Stimulated activated naive B cell treated with anti-CD40 and anti-IgM and Interleukin-4, amounts not matched to agents 10 μg/mL and 1 μg/mL and 100 μg/mL, for 72 hours (primary cell): ENCODE results near the gene WIPF1.

ENCODE experiments used
- ATAC-seq, 2 donors: fragments of 150-1000 bp; cut with Tn5 transposase; replicated peaks; 2 replicates each; pipeline ENCODE4 v1.10.0; 2021; ENCODE audit warnings: moderate library complexity in 1 of 2
- DNase-seq: peaks from one replicate; pipeline ENCODE4 v3.0.0; 2021
- H3K27ac Mint-ChIP-seq: one replicate; pipeline ENCODE4 v1.8.0; 2022; ENCODE audit warnings: mild to moderate bottlenecking, mixed read lengths
- H3K27me3 Mint-ChIP-seq, 2 donors: one replicate each; pipeline ENCODE4 v1.8.0; 2022; ENCODE audit warnings: mixed read lengths in 2 of 2
- H3K36me3 Mint-ChIP-seq, 2 donors: one replicate each; pipeline ENCODE4 v1.8.0; 2022; ENCODE audit warnings: mixed read lengths in 2 of 2, mild to moderate bottlenecking in 1 of 2
- H3K4me1 Mint-ChIP-seq, 2 donors: one replicate each; pipeline ENCODE4 v1.8.0; 2022; ENCODE audit warnings: mixed read lengths in 2 of 2, mild to moderate bottlenecking in 1 of 2
- H3K4me3 Mint-ChIP-seq, 2 donors: one replicate each; pipeline ENCODE4 v1.8.0; 2022; ENCODE audit warnings: mild to moderate bottlenecking in 2 of 2, mixed read lengths in 2 of 2, moderate library complexity in 1 of 2
- H3K9me3 Mint-ChIP-seq, 2 donors: one replicate each; pipeline ENCODE4 v1.8.0; 2022; ENCODE audit warnings: mixed read lengths in 2 of 2, mild to moderate bottlenecking in 1 of 2

Gene WIPF1, protein sequence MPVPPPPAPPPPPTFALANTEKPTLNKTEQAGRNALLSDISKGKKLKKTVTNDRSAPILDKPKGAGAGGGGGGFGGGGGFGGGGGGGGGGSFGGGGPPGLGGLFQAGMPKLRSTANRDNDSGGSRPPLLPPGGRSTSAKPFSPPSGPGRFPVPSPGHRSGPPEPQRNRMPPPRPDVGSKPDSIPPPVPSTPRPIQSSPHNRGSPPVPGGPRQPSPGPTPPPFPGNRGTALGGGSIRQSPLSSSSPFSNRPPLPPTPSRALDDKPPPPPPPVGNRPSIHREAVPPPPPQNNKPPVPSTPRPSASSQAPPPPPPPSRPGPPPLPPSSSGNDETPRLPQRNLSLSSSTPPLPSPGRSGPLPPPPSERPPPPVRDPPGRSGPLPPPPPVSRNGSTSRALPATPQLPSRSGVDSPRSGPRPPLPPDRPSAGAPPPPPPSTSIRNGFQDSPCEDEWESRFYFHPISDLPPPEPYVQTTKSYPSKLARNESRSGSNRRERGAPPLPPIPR

DNA sequence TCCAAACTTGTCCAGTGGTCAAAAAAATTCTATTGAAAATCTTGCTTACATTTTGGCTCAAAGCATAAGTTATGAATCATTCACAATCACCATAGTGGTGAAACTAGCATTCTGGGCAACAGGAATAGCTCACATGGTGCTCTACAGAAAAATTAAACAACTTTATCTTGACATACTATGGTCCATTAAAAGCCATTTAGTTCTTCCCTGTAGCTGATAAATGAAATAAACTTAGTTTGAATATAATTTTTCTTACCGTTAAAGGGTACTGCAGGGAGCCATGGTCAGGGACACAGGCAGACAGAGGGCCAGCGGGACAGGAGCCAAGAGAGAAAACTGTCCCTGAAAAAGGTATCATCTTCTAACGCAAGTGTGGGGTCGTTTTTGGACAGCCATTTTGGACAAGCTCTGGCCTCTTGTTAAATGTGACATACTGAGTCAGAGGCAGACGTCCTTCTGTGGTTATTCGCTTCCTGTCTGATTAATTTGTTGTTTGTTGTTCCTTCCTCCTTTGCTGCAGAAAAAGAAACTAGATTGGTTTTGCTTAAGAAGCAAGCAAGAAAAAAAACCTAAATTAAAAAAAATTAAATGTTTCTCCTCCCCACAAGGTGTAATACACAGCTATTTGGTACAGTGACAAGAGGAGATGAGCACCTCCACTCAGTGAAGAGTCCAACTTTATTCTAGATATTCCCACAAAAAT lies at the start of gene WIPF1:
Gene WIPF1 (minus strand): TSS at position 460 of the 703 bp plus-strand sequence. CDS start 12,231 bp downstream, outside the sequence.
- peak within 1 kb of the TSS; percentile 87 to 89 for H3K4me3 Mint-ChIP-seq
- ATAC-seq, result peak; percentile 55 to 58
- DNase-seq, result peak; percentile 61
- H3K27ac Mint-ChIP-seq, result peak within 1 kb of the TSS; percentile 98
- peaks cover 51 to 74% of the 10 kb centered on the region in 2 donors for H3K36me3 Mint-ChIP-seq
- peaks cover 39 to 71% of the 10 kb centered on the region in 2 donors for H3K4me1 Mint-ChIP-seq
- no peaks in the 10 kb centered on the region for H3K27me3 Mint-ChIP-seq
- peaks cover 3 to 7% of the 10 kb centered on the region in 2 donors for H3K9me3 Mint-ChIP-seq

DNA sequence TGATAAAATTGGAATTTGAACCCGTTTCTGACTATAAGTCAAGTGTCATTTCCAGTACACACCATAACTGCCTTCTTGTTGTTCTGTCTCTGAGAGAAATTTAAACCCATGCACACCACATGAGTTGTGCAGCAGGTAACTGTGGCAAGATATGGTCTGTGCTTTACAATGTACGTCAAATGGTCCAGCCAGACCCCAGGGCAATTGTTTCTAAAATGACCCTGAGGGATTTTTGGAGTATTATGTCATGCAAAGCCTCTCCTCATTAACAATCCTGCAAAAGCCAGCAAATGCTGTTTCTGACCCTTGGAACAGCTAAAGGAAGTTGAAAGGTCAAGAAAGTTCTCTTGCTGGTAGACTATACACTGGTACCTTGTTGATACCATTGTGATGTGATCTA lies 47.7 kb upstream of the WIPF1 start:
- ATAC-seq, result no peak
- Mint-ChIP-seq H3K4me1 (peaks cover 9 to 26% of the 10 kb centered on the region in 2 donors), H3K9me3 (peaks cover 4 to 6% of the 10 kb centered on the region in 2 donors), H3K27me3 (no peaks in the 10 kb centered on the region), H3K4me3 (no peak overlapping the region), H3K27ac (no peak overlapping the region), H3K36me3 (peaks cover 22 to 28% of the 10 kb centered on the region in 2 donors)
- DNase-seq, result no peak

DNA sequence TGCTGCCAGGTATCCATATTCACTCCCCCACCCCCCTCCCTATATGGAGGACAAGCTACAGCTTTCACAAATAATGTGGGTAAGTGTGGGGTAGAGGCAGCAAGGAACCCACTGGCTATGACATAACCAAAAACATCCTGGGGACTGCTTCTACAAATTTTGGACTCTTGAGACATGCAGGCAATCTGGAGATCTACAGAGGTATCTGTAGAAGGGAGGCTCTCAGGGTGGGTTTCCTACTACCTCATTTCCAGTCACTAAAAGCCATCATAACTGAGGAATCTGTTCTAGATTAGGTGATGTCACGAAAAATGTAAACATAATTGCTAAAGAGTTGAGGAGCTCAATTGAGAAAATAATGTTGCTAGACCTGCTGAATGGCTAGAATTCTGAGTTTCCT lies 46.8 kb upstream of the WIPF1 start:
- ATAC-seq, result no peak
- Mint-ChIP-seq H3K4me3 (no peak overlapping the region), H3K27me3 (no peaks in the 10 kb centered on the region), H3K4me1 (peaks cover 3 to 23% of the 10 kb centered on the region in 2 donors), H3K9me3 (peaks cover 1 to 4% of the 10 kb centered on the region in 2 donors), H3K36me3 (peaks cover 15 to 20% of the 10 kb centered on the region in 2 donors), H3K27ac (no peak overlapping the region)
- DNase-seq, result no peak

- Mint-ChIP-seq H3K27me3 (no peaks in the 10 kb centered on the region), H3K9me3 (peaks cover 2 to 4% of the 10 kb centered on the region in 2 donors), H3K27ac (no peak overlapping the region), H3K4me3 (no peak overlapping the region), H3K4me1 (peaks cover 5 to 20% of the 10 kb centered on the region in 2 donors), H3K36me3 (peaks cover 13 to 19% of the 10 kb centered on the region in 2 donors)
- no peak for ATAC-seq
- DNase-seq, result no peak
Measured at GRCh38 chr2:174643356-174643755, 45.8 kb upstream of the WIPF1 start.

DNA sequence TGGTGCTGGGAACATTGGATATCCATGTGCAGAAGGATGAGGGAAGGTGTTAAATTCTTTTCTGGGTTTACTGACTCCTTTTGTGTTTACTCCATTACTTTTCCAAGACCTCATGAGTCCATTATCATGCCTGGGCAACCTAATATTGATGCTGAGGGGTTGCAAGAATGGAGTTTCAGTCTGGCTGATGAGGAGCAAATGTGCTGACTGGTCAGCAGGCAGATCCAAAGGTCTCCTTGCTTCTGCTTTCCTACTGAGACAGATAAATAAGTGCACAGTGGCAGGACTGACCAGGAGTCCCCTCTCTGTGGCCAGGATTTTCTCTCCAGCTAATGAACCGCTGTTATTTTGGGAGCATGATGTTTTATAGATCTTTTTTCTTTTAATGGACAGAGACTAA lies 43.6 kb upstream of the WIPF1 start:
- ATAC-seq, result no peak
- DNase-seq, result no peak
- Mint-ChIP-seq H3K4me1 (peaks cover 8 to 30% of the 10 kb centered on the region in 2 donors), H3K4me3 (no peak overlapping the region), H3K9me3 (peaks cover 2 to 4% of the 10 kb centered on the region in 2 donors), H3K27me3 (no peaks in the 10 kb centered on the region), H3K27ac (no peak overlapping the region), H3K36me3 (peaks cover 4 to 8% of the 10 kb centered on the region in 2 donors)

- peaks cover 27 to 54% of the 10 kb centered on the region in 2 donors for H3K4me1 Mint-ChIP-seq
Measured at GRCh38 chr2:174636987-174637386, 39.4 kb upstream of the WIPF1 start.

GRCh38 chr2:174635776-174636404 lies 38.3 kb upstream of the WIPF1 start:
- Mint-ChIP-seq H3K4me3 (no peak overlapping the region), H3K36me3 (peaks cover 24 to 29% of the 10 kb centered on the region in 2 donors), H3K27ac (peak overlapping the region; percentile 97), H3K9me3 (peaks cover 2 to 4% of the 10 kb centered on the region in 2 donors), H3K4me1 (peaks cover 36 to 65% of the 10 kb centered on the region in 2 donors), H3K27me3 (no peaks in the 10 kb centered on the region)
- DNase-seq (no peak), ATAC-seq (no peak)

More at GRCh38 chr2:174636987-174637386, 39.4 kb upstream of the WIPF1 start:
- DNase-seq, result no peak
- peak overlapping the region; percentile 15 for H3K27ac Mint-ChIP-seq
- H3K27me3 Mint-ChIP-seq, result no peaks in the 10 kb centered on the region
- ATAC-seq, result no peak
- peaks cover 17 to 18% of the 10 kb centered on the region in 2 donors for H3K36me3 Mint-ChIP-seq
- peaks cover 2 to 4% of the 10 kb centered on the region in 2 donors for H3K9me3 Mint-ChIP-seq
- H3K4me3 Mint-ChIP-seq, result no peak overlapping the region

GRCh38 chr2:174635015-174635593 lies 37.5 kb upstream of the WIPF1 start:
- Mint-ChIP-seq H3K4me3 (peak overlapping the region; percentile 89 to 91), H3K27me3 (no peaks in the 10 kb centered on the region), H3K36me3 (peaks cover 29 to 33% of the 10 kb centered on the region in 2 donors), H3K9me3 (peaks cover 2 to 4% of the 10 kb centered on the region in 2 donors), H3K27ac (peak overlapping the region; percentile 97), H3K4me1 (peaks cover 41 to 71% of the 10 kb centered on the region in 2 donors)
- ATAC-seq (no peak), DNase-seq (no peak)

DNA sequence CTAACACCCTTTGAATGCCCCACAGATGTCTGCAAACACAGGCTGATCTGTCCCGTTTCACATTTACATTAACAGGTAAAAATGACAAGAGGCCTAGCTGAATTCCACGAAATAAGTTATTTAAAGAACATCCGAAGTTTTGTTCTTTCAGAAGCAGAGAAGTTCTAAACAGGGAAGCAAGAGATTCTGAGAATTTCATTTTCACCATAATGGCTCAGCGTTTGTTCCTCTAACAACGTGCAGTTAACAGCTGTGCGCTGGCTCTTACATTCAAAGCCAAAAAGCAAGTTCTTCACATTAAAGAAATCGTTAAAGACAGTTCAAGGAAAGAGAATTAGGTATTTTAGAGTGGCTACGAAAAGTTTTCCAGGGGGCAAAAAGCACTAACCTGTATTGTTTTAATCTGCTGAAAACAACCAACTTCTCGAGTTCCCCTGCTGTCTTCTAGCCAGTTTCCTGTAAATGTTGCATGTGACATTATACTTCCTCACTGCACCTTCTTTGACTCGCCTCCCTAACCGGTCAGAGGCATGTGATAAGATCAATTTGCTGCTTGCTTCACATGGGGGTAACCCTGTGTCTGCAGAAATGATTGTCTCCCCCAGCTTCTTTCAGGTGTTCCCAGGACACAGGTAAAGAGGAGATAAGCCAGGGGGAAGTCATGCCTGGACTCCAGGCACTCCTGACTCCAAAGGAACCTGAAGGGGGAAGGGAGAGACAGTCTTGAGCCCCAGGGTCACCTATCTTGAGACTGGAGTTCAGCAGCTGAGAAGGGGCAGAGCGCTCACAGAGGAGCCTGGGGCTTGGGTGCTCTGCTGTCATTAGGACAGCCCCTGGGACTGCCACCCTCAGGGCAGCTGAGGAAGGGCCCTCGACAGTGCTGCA lies 36.8 kb upstream of the WIPF1 start:
- Mint-ChIP-seq H3K27ac (peak overlapping the region; percentile 97), H3K4me3 (peak overlapping the region; percentile 89 to 91), H3K9me3 (peaks cover 2 to 4% of the 10 kb centered on the region in 2 donors), H3K36me3 (peaks cover 33 to 39% of the 10 kb centered on the region in 2 donors), H3K4me1 (peaks cover 43 to 71% of the 10 kb centered on the region in 2 donors), H3K27me3 (no peaks in the 10 kb centered on the region)
- DNase-seq, result peak; percentile 50
- peak; percentile 86 to 87 for ATAC-seq

DNA sequence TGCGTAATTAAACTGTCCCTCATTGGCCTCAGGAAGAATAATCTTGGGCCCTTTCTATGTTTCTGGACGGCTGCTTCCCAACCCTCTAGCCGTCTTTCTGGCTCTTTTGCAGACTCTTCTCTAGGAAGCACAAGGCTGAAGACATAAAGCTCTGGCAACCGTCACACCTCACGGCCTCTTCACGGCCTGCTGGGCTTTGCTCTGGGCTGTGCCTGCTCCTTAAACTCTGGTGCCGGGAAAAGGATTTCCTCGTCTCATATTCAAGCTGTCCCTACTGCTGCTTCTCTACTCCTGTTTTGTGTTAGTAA lies 36.0 kb upstream of the WIPF1 start:
- peak in 1 of 2 donors; percentile 20 for ATAC-seq
- Mint-ChIP-seq H3K27ac (peak overlapping the region; percentile 97), H3K27me3 (no peaks in the 10 kb centered on the region), H3K4me3 (peak overlapping the region; percentile 89 to 91), H3K4me1 (peaks cover 42 to 72% of the 10 kb centered on the region in 2 donors), H3K9me3 (no peaks in the 10 kb centered on the region), H3K36me3 (peaks cover 36 to 43% of the 10 kb centered on the region in 2 donors)
- DNase-seq, result no peak

- DNase-seq (no peak), ATAC-seq (peak in 1 of 2 donors; percentile 17)
- Mint-ChIP-seq H3K27ac (peak overlapping the region; percentile 97), H3K36me3 (peaks cover 40 to 48% of the 10 kb centered on the region in 2 donors), H3K9me3 (no peaks in the 10 kb centered on the region), H3K4me1 (peaks cover 46 to 76% of the 10 kb centered on the region in 2 donors), H3K27me3 (no peaks in the 10 kb centered on the region), H3K4me3 (peak overlapping the region; percentile 89 to 91)
Measured at GRCh38 chr2:174632841-174633622, 35.4 kb upstream of the WIPF1 start.
